GM19324 (cell line): ENCODE results near the gene IGFBP1.

Experiments
- ATAC-seq: cut with Tn5 transposase; IDR thresholded peaks from one replicate; pipeline ENCODE4 v1.9.1; 2021; ENCODE audit warnings: mild to moderate bottlenecking, moderate library complexity; ENCODE audit not compliant: unreplicated experiment, low FRiP score

Gene IGFBP1

GRCh38 chr7:45898222-45898621 lies 9.9 kb downstream of the IGFBP1 start:
- ATAC-seq: no peak

GRCh38 chr7:45901566-45901965 lies 13.3 kb downstream of the IGFBP1 start:
- ATAC-seq: no peak

GRCh38 chr7:45902820-45903219 lies 14.5 kb downstream of the IGFBP1 start:
- no peak for ATAC-seq

- ATAC-seq: no peak
Observed at GRCh38 chr7:45909561-45909960, 21.3 kb downstream of the IGFBP1 start.

GRCh38 chr7:45910855-45911254 lies 22.6 kb downstream of the IGFBP1 start:
- no peak for ATAC-seq

- no peak for ATAC-seq
Observed at GRCh38 chr7:45911311-45911710, 23.0 kb downstream of the IGFBP1 start.

GRCh38 chr7:45912972-45913371 lies 24.7 kb downstream of the IGFBP1 start:
- no peak for ATAC-seq

GRCh38 chr7:45914911-45915310 lies 26.6 kb downstream of the IGFBP1 start:
- no peak for ATAC-seq

- ATAC-seq: no peak
Observed at GRCh38 chr7:45915606-45916005, 27.3 kb downstream of the IGFBP1 start.

GRCh38 chr7:45917064-45917463 lies 28.8 kb downstream of the IGFBP1 start:
- no peak for ATAC-seq

- ATAC-seq: peak; percentile 53
Observed at GRCh38 chr7:45917658-45918057, 29.4 kb downstream of the IGFBP1 start.

- ATAC-seq: no peak
Observed at GRCh38 chr7:45918556-45918955, 30.3 kb downstream of the IGFBP1 start.

GRCh38 chr7:45919231-45919784 lies 31.0 kb downstream of the IGFBP1 start:
- no peak for ATAC-seq

GRCh38 chr7:45919993-45920459 lies 31.7 kb downstream of the IGFBP1 start:
- ATAC-seq: no peak

GRCh38 chr7:45920502-45921380 lies 32.5 kb downstream of the IGFBP1 start, which contains the start of gene IGFBP3:
Gene IGFBP3 (minus strand): TSS chr7:45921272. CDS start chr7:45921140, 132 bp downstream.
- ATAC-seq: no peak

GRCh38 chr7:45921381-45921698 lies 33.1 kb downstream of the IGFBP1 start:
- no peak for ATAC-seq

- ATAC-seq: no peak
Observed at GRCh38 chr7:45921699-45922519, 33.6 kb downstream of the IGFBP1 start.

- no peak for ATAC-seq
Observed at GRCh38 chr7:45922810-45923209, 34.5 kb downstream of the IGFBP1 start.

GRCh38 chr7:45923290-45923689 lies 35.0 kb downstream of the IGFBP1 start:
- ATAC-seq: no peak

- no peak for ATAC-seq
Observed at GRCh38 chr7:45923818-45924217, 35.5 kb downstream of the IGFBP1 start.

GRCh38 chr7:45924283-45924682 lies 36.0 kb downstream of the IGFBP1 start:
- ATAC-seq: no peak
